Measurements from ENCODE around the gene ING4.

- TF ChIP-seq CTCF (IDR thresholded peaks at IDR 0.05) (no peak), POLR2A (IDR thresholded peaks at IDR 0.05) (no peak)
These were observed 49.7 kb downstream of the ING4 start for GRCh38 chr12:6613015-6613775.

All from adrenal gland (tissue), 5 donors.